Activated CD8-positive, alpha-beta memory T cell treated with anti-CD3 and anti-CD28 coated beads, Interleukin-2, amount 50 U/mL, for 1 hour (primary cell): ENCODE data around the gene NACC2.

Experiments used
- DNase-seq: peaks from one replicate; pipeline ENCODE4 v3.0.0-alpha.2; 2020; ENCODE audit errors: extremely low read depth

NACC2 gene

DNA sequence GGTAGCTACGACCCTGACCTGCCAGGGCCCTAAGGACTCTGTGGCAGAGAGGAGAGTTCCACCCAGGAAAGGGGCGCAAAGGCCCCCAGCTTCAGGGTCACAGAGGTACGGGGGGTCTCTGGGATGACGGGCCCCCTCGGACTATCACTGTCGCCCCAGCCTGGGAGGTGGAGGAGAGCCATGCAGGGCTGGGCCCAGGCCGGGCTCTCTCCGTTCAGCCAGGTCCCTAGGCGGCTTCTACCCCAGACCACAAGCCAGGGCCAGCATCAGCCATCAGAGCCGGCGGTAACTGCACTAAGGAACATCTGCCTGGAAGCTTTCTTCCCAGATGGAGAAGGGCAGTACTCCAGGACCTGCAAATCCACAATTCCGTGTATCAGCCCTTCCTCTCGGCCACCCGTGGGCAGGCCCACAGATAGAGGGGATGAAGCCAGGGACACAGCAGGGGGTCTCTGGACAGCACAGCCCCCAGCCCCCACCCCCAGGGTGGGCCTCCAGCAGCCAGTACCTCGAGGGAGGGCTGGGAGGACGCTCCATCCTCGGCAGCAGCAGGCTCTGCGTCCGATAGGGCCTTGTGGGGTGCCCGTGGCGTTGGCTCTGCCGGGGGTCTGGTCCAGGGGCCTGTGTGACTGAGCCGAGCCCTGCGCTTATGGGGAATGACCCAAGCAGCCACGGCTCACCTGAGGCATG lies 38.4 kb downstream of the NACC2 start:
- DNase-seq = no peak

DNA sequence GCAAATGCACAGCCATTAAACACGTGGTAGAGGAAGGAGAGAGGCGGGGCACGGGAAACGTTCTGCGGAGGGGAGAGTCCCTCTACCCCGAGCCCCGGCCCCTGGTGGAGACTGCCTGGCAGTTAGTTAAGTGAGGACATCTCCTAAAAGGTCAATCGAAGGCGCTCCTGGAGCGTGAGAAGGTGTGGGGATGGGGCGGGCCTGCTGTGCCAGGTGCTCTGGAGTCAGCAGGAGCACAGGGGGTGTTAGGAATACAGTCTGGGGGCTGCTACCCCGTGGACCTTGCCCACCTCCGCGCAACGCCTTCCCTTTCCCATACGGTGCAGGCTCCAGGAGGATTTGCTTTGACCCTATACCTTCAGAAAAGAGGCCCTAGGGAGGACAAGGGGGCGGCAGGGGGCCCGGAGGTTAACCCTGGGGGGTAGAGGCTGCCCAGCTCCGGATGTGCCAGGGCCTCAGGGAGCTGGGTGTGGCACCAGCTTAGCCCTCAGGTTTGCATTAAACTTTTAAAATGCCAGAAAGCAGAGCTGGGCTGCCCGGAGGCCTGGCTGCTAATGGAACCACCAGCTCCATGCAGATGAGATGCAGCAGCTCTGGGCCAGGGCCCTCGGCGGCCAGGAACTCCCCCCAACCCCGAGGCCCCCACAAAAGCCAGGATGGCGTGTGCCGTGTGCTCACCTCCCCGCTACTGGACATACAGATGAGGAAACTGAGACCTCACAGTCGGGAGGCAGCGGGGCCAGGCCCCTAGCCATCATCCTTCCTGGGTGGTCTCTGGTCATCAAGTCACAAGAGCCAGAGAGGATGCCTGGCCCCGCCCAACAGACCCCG lies 39.2 kb downstream of the NACC2 start:
- no peak for DNase-seq

DNA sequence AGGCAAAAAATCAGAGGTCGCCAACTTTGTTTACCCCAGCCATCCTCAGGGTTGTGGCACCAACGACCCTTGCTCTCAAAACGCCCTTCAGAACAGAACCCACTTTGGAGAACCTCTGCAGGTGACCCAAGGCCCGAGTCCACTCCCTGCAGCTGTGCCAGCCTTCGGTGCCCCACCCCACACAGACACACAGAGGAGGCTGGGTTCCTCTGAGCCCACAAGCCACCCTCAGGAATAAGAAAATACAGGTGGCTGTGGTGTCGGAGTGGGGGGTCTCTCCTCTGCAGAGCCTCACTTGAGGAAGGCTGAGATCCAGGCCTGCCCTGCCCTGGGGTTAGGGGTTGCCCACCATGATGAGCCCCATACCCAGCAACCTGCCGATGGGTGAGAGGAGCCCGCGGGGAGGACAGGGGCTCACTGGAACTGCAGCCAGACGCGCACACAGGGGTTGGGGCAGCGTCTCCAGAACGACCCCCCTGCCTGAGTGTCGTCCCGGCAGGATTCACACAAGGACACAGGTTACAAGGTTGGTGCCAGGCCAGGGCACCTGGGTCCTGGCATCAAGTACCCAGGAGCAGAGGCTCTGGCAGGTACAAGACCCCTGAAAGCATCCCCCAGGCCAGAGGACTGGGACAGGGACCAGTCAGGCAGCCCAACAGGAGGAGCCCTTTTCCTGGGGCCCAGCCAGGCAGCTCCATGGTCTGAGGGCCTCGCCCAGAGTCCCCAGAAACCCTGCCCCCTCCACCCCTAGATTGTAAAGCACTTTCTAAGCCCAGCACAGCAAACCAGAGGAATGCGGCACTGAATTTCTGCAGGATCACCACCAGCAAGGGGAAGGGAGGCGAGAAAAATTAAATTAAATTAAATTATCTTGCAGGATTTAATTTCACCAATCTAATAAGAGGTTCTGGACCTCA lies 40.0 kb downstream of the NACC2 start:
- DNase-seq = no peak

DNA sequence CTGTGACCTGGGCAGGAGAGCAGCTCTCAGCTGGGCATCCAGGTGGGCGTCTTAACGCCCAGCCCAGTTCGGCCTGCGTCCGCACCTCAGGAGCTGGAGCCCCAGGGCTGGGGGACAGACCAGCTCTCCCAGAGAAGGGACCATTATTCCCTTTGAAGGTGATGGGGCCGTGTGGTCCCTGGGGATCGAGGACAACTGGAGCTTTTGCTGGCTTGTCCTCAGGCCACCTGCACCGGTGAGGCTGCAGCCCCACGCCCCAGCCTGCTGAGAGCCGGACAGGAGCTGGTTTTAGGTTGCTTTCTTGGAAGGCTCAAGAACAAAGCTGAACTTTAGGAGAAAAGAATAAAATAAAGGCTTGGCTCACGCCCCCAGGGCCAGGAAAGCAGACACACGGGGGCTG lies 40.9 kb downstream of the NACC2 start:
- DNase-seq = no peak

DNA sequence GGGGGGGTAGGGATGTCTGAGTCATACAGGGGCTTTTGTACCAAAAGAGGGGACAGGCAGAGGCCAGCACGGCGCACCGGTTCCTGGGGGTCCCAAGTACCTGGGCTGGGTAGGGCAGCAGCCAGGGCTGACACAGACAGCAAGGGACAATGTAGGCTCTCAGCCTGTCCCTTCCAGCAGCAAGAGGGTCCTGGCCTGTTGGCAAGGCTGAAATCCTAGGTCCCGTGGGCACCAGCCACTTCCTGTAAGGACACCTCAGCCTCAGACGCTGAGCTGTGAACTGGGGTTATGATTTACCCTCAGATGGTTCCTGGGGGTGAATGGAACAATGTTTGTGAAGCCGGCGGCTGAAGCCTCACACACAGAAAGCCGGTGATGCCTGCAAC lies 41.3 kb downstream of the NACC2 start:
- DNase-seq = no peak

DNA sequence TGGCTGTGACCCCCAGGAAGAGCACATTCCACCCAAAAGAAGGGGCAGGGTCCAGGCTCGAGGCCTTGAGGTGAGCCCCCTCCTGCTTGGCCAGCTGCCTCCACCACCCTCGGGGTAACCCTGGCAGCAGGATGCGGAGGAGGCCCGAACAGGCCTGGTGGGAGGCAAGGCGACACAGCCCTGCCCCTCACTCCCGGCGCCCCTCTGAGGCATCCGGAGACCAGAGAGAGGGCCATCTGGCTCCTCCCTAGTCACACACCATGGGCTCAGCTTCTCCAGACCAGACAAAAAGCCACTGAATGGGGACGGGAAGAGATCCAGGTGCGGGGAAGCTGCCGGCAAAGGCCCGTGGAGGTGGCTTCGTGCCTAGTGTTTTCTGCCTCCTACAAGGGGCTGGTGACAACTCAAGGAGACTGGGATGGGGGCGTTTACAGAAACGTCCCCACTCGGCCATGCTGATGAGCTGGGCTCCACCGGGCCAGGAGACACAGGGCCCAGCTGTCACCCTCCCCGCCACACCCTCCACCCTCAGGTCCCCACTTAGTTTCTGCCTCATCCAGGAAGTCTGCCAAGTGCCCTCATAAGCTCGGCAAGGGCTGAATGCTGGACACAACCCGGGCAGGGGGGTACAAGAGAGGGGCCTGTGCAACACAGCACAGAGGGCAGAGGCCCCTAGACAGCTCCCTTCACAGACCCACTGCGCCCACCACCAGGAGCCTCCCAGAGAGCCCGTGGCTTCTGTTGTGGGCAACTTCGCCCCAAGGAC lies 41.9 kb downstream of the NACC2 start:
- DNase-seq = no peak

DNA sequence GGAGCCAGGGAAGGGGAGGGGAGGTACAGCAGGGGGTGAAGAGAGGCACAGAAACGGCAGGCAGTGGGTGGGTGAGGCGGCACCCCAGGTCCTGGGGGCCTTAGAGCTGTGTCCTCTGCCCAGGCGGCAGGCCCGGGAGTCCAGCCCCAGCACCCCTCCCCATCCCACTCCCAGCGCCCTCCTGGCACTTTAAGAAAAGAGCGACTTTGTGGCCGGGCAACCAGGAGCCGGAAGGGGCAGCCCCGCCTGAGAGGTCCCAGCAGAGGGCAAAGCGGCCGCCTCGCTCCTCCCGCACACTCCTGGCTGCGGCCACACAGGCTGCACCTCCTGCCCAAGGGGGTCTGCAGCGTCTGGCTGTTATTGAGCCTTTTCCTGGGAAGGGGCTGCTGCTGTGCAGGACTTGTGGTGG lies 42.6 kb downstream of the NACC2 start:
- DNase-seq = no peak

DNA sequence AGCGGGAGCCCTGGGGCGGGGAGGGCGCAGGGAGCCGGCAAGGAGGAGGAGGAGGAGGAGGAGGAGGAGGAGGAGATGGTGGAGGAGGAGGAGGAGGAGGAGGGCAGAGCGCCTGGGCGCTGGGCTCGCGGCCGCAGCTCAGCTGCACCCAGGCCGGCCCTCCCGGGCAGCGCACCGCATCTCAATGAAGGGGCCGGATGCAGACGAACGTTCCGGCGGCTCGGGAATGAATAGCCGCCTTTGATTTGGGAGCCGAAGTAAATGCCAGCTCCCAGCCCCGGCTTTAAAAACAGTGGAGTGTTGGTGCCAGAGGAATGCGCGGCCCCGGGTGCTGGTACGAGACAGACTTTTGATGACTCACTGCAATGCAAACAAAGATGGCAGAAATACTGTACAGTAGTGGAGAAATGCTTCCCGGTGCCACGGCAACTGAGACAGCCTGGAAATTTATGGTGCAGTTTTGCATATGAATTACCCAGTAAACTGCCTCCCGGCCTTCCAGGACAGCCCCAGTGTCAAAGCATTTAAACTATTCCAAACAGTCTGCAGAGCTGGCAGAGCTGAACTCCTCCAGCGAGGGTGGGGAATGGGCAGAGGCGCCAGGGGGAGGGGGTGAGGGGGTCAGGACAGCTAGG lies 43.1 kb downstream of the NACC2 start:
- DNase-seq = no peak

DNA sequence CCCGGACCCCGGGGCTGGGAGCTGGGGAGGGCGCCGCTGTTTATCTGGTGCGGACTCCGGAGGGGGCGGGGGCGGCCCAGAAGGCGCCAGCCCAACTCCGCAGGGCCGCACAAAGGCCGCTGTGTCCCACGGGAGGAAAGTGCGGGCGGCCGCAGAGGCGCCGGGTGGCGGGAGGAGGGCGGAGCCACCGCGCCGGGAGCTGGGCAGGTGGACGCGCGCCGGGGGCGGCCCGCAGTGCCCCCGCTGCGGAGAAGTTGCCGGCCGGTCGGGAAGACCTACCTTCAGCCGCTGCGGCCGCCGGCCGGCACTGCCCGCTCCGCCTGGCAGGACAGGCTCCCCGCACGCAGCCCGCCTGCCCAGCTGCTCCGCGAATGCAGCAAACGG lies 43.6 kb downstream of the NACC2 start:
- no peak for DNase-seq

DNA sequence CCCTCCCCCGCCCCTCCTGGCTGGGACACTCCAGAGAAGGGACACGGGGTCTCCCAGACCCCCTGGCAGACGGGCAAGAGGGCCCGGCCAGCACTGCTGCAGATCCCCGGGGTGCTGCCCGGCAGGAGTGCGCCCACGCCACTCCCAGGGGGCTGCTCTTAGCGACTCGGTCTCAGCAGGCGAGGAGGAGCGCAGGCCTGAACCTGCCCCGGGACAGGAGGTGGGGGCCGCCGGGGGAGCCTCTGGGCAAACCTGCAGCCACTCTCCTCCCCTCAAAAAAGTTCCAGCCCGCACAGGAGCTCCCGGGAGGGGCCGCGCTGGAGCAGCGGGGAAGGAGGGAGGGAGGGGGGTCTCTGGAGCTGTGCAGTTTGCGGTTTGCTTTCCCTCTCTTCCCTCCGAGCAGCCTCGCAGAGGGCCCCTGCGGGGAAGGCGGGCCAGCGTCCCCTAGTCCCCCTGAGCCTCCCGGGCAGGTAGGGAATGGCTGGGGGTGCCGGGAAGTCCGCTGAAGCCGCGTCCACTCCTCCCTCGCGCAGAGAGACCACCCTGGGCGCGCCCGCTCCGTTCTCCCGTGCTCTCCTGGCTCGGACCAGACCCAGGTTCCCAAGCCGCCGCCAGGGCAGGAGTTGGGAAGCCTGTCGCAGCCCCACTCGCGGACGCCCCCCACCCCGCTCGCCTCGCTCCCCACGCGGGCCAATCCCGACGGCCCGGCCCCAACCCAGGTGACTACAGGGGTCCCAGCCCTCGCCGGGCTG lies 44.2 kb downstream of the NACC2 start:
- no peak for DNase-seq

DNA sequence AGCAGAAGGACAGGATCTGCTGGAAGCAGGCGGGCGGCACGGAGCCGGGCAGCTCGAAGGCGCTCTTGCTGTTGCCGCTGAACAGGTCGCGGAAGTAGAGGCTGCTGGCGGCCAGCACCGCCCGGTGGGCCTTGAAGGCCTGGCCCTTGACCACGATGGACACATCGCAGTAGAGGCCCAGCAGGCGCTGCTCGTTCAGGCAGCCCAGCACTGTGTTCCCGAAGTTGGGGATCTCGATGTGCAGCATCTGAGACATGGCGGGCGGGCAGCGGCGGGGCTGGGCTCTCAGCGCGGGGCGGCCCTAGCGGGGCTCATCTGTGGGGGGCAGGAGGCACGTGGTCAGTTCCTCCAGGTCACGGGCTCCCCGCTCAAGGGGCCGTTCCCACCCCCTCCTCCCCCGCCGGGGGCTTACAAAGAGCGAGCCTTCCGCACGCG lies 44.8 kb downstream of the NACC2 start:
- DNase-seq = no peak

DNA sequence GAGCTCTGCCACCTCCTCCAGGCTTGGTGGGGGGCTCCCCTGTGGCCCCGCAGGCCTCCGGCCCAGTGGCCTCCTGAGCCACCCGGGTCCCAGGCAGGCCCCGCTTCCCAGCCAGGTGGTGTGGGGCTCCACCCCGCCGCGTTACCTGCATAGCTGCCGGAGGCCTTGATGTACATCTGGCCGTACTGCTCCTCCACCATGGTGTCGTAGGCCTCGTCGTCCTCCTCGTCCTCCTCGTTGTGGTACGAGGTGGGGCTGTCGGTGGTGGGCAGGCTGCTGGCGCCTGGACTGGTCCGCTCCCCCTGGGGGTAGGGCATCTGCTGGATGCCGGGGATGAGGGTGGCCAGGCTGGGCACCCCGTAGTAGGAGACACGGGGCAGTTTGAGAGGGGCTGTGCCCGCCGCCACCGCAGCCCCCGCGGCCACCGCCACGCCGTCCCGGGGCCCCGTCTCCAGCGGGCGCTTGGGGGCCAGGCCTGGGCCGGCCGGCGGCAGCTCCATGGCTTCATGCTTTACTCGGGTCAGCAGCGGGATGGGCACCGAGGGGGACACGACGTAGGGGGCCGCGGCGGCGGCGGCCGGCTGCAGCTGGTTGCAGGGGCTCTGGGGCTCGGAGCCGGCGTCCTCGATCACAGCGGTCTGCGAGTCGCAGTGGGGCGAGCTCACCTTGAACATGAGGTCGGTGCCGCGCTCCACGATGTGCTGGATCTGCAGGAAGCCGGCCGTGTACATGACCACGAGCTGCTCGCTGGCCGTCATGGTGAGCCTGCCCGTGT lies 45.4 kb downstream of the NACC2 start:
- no peak for DNase-seq

DNA sequence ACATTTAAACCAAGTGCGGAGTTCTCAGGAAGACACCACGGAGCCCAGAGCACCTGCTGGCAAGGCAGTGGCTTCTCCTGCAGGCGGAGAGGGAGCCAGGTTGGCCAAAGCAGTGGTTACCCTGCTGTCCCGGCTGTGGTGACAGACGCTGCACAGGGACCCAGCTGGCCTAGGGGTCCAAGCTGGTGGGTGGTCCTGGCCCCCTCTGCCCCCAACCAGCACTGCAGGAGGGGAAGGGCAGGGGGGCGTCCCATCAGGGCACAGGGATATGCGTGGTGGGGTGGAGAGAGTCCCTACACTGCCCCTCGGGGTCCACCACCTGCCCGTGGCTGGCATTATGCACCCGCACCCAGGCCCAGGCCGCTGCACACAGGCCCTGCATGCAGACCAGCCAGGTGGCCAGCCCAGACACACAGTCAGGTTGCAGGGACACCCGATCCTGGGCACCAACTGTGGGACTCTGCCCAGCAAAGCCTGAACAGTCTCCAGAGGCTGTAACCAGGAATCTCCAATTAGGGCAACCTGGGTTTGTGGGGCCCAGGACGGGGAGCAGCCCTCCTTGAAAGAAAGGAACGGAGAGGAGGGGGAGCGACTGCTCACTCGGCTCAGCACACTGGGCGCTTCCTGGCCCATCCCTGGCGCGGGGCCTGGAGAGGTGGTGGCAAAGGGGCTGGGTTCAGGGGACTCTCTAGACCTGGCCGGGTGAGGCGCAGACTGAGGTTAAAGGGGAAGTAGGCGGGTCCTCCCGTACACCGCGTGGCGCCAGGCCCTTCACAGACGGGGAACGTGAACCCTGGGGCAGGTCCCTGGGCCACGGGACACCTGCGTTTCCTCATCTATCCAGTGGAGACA lies 46.3 kb downstream of the NACC2 start:
- DNase-seq = no peak

DNA sequence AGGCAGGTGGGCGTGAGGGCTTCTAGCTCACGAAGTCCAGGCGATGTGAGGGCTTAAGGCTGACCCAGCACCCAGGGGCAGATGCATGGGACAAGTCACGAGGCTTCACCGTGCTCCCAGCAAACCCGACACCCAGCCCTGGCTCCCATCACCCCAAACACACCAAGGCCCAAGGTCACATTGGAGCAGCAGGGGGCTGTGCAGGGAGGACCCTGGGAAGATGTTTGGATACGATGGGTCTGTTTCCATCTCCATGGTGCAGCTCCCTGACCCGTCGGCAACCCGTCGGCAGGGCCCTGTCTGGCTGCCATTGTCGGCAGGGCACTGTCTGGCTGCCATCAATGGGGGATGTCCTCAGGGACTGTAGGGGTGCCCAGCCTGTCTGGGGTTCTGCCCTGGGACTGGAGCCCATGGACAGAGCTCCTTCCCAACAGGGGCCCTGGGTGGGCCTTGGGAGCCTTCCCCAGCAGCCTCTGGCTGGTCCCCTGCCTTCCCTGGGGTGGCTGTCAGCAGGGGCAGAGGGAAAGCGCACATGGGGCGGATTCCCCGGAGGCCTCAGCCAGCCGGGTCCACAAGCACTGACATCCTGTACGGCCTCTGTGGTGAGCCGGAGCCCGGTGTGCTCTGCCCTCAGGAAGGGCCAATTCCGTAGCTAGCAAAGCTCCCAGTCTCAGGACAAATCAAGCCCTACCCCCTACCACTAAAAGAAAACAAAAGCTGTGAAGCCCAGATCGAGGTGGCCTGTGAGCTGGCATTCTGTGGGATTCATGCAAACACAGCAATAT lies 47.1 kb downstream of the NACC2 start:
- DNase-seq = no peak

DNA sequence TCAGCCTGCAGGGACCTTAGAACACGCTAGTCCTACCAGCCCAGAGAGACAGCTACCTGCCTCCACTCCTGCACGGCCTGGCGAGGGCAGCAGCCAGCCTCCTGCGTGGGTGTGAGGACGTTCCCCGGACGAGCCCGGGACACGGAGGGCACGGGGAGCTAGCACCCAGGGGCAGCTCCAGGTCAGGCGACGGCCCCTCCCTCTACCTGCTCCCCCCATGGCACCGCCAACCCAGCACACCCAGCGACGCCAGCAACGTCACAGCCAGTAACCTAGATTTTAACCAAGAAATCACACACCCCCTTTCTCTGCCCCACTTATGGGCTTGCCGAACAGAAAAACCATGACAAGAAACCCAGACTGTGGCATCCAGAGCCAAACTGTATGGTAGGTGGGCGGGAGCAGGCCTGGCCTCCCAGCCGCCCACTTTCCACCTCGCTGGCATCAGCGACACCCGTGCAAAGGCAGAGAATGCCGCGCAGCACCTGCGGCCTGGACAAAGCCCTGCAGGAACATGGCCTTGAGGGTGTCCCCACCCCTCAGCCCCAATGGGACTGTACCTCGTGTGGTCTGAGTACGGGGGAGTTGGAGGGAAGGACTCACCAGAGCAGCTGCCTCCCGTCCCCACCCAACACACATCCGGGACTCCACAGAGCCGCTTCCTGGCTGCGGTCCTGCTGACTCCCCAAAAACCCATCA lies 47.9 kb downstream of the NACC2 start:
- DNase-seq = no peak

DNA sequence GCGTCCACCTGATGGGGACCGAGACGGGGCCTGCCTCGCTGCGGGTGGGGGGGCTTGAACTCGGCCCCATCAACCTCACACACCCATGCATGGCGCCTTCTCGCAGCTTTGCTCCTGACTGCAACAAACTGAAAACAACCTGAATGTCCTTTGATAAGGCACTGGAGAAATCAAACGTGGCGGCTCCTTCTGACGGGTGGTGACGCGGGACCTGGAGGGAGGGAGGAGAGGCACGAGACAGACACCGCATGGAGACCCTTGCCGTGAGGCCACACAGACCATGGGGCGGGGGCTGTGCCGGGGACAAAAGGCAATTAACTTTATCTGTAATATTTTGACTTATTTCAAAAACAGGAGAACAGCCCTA lies 48.6 kb downstream of the NACC2 start:
- no peak for DNase-seq
